GM19452 (cell line): ENCODE data around the gene ZNF821.
"Not testable (repeated sequence)": the region's sequence is repeated elsewhere in the genome, so short reads cannot be mapped to it uniquely, and the experiment has no call there.

ENCODE experiments used
- ATAC-seq: cut with Tn5 transposase; IDR thresholded peaks from one replicate; pipeline ENCODE4 v1.9.1; 2021; ENCODE audit not compliant: unreplicated experiment

Gene ZNF821

GRCh38 chr16:71865173-71865863 is 18.7 kb downstream of the ZNF821 start:
- ATAC-seq = no peak

- no peak for ATAC-seq
Observed at GRCh38 chr16:71863995-71864394, 20.0 kb downstream of the ZNF821 start.

- ATAC-seq = no peak
Observed at GRCh38 chr16:71859762-71860521, 24.0 kb downstream of the ZNF821 start.

GRCh38 chr16:71855937-71856662 is 27.9 kb downstream of the ZNF821 start:
- ATAC-seq = no peak

- no peak for ATAC-seq
Observed at GRCh38 chr16:71854369-71854948, 29.5 kb downstream of the ZNF821 start.

- peak; percentile 78 for ATAC-seq
Observed at GRCh38 chr16:71853413-71853812, 30.6 kb downstream of the ZNF821 start.

- ATAC-seq = no peak
Observed at GRCh38 chr16:71852561-71852960, 31.4 kb downstream of the ZNF821 start.

GRCh38 chr16:71852158-71852557 is 31.8 kb downstream of the ZNF821 start:
- no peak for ATAC-seq

GRCh38 chr16:71851746-71852145 is 32.2 kb downstream of the ZNF821 start:
- ATAC-seq = no peak

GRCh38 chr16:71848622-71849021 is 35.4 kb downstream of the ZNF821 start:
- no peak for ATAC-seq

- no peak for ATAC-seq
Observed at GRCh38 chr16:71847096-71847495, 36.9 kb downstream of the ZNF821 start.

- ATAC-seq = no peak
Observed at GRCh38 chr16:71846431-71846830, 37.6 kb downstream of the ZNF821 start.

GRCh38 chr16:71845639-71846430 is 38.1 kb downstream of the ZNF821 start, which contains the start of gene ATXN1L:
ATXN1L (plus strand) TSS chr16:71845976; CDS start chr16:71849741, 3,765 bp downstream.
- ATAC-seq = peak; percentile 68

- no peak for ATAC-seq
Observed at GRCh38 chr16:71843572-71843971, 40.4 kb downstream of the ZNF821 start.

- no peak for ATAC-seq
Observed at GRCh38 chr16:71840052-71840451, 43.9 kb downstream of the ZNF821 start.

GRCh38 chr16:71837150-71837549 is 46.8 kb downstream of the ZNF821 start:
- no peak for ATAC-seq

GRCh38 chr16:71834291-71834690 is 49.7 kb downstream of the ZNF821 start:
- no peak for ATAC-seq

- ATAC-seq = not testable (repeated sequence)
Observed at GRCh38 chr16:71832112-71832511, 51.9 kb downstream of the ZNF821 start.

- ATAC-seq = not testable (repeated sequence)
Observed at GRCh38 chr16:71831698-71832097, 52.3 kb downstream of the ZNF821 start.

- ATAC-seq = no peak
Observed at GRCh38 chr16:71830359-71830758, 53.6 kb downstream of the ZNF821 start.
